ENCODE measurements around the gene PRDM2. TPM values are rescaled to one million over a fixed set of nuclear protein-coding genes. Genes with fewer than 3 reads are reported as not detected.

PRDM2 gene
- polyA plus RNA-seq, 3 donors: 4.1 to 22.5 (median 7.6) TPM

GRCh38 chr1:13807209-13807608 is 107.2 kb downstream of the PRDM2 start:
- Histone ChIP-seq H3K4me3 (replicated peaks in 1 of 3; ENCODE audit: low read depth in 2 of 3, low read length in 3 of 3) (no peak overlapping the region), H4K20me1 (ENCODE audit: insufficient read depth, low read length) (peaks cover 68% of the 10 kb centered on the region), H3K36me3 (replicated peaks in 1 of 2; ENCODE audit: control insufficient read depth in 1 of 2, insufficient read depth in 2 of 2, low read length in 2 of 2) (peaks cover 0 to 6% of the 10 kb centered on the region in 2 donors), H3K9me3 (replicated peaks in 1 of 2; ENCODE audit: control insufficient read depth in 1 of 2, insufficient read depth in 1 of 2, low read length in 2 of 2) (no peaks in the 10 kb centered on the region), H3K79me2 (ENCODE audit: insufficient read depth, low read length) (no peaks in the 10 kb centered on the region), H3K27ac (ENCODE audit: low read depth in 1 of 2, low read length in 2 of 2) (no peak overlapping the region), H3K4me1 (ENCODE audit: control insufficient read depth in 1 of 2, insufficient read depth in 2 of 2, low read length in 2 of 2) (no peaks in the 10 kb centered on the region), H3K4me2 (replicated peaks; ENCODE audit: extremely low read depth, low read length, poor library complexity, severe bottlenecking) (no peak overlapping the region), H3K27me3 (ENCODE audit: control insufficient read depth in 2 of 2, insufficient read depth in 2 of 2, low read length in 2 of 2) (no peaks in the 10 kb centered on the region), H2AFZ (ENCODE audit: insufficient read depth, low read depth, low read length, poor library complexity, severe bottlenecking) (no peak overlapping the region), H3K9ac (ENCODE audit: insufficient read depth, low read length, poor library complexity, severe bottlenecking) (no peak overlapping the region)
- no peak overlapping the region for H3K4me3 Mint-ChIP-seq
- H3K36me3 Mint-ChIP-seq: peaks cover 23 to 29% of the 10 kb centered on the region in 2 donors
- WGBS (ENCODE audit: insufficient coverage): 96% methylated on average over 4 of the region's 7 CpGs
- H3K4me1 Mint-ChIP-seq: no peaks in the 10 kb centered on the region
- H3K27me3 Mint-ChIP-seq (ENCODE audit: low read depth in 3 of 3): peaks cover 0 to 6% (median 2%) of the 10 kb centered on the region in 3 donors
- DNase-seq: no peak
- peak; percentile 20 for TF ChIP-seq CTCF (IDR thresholded peaks at IDR 0.05)
- H3K27ac Mint-ChIP-seq: peak overlapping the region in 2 of 7 donors; percentile 16 to 29
- peaks cover 0 to 2% (median 0%) of the 10 kb centered on the region in 7 donors for H3K9me3 Mint-ChIP-seq
- intact Hi-C loops (cut with micrococcal nuclease): no loop called here

GRCh38 chr1:13808729-13809131 is 108.7 kb downstream of the PRDM2 start:
- peaks cover 0 to 2% (median 0%) of the 10 kb centered on the region in 7 donors for H3K9me3 Mint-ChIP-seq
- Histone ChIP-seq H3K36me3 (replicated peaks in 1 of 2; ENCODE audit: control insufficient read depth in 1 of 2, insufficient read depth in 2 of 2, low read length in 2 of 2) (peaks cover 0 to 6% of the 10 kb centered on the region in 2 donors), H3K27me3 (ENCODE audit: control insufficient read depth in 2 of 2, insufficient read depth in 2 of 2, low read length in 2 of 2) (no peaks in the 10 kb centered on the region), H3K4me3 (replicated peaks in 1 of 3; ENCODE audit: low read depth in 2 of 3, low read length in 3 of 3) (no peak overlapping the region), H3K4me1 (ENCODE audit: control insufficient read depth in 1 of 2, insufficient read depth in 2 of 2, low read length in 2 of 2) (no peaks in the 10 kb centered on the region), H2AFZ (ENCODE audit: insufficient read depth, low read depth, low read length, poor library complexity, severe bottlenecking) (no peak overlapping the region), H4K20me1 (ENCODE audit: insufficient read depth, low read length) (peaks cover 61% of the 10 kb centered on the region), H3K4me2 (replicated peaks; ENCODE audit: extremely low read depth, low read length, poor library complexity, severe bottlenecking) (no peak overlapping the region), H3K79me2 (ENCODE audit: insufficient read depth, low read length) (no peaks in the 10 kb centered on the region), H3K9me3 (replicated peaks in 1 of 2; ENCODE audit: control insufficient read depth in 1 of 2, insufficient read depth in 1 of 2, low read length in 2 of 2) (no peaks in the 10 kb centered on the region), H3K27ac (ENCODE audit: low read depth in 1 of 2, low read length in 2 of 2) (no peak overlapping the region), H3K9ac (ENCODE audit: insufficient read depth, low read length, poor library complexity, severe bottlenecking) (no peak overlapping the region)
- WGBS (ENCODE audit: insufficient coverage): 77% methylated on average over 7 of the region's 7 CpGs
- peaks cover 22 to 28% of the 10 kb centered on the region in 2 donors for H3K36me3 Mint-ChIP-seq
- TF ChIP-seq CTCF (IDR thresholded peaks at IDR 0.05): no peak
- peak overlapping the region in 1 of 7 donors; percentile 2 for H3K27ac Mint-ChIP-seq
- peaks cover 6% of the 10 kb centered on the region for H3K4me1 Mint-ChIP-seq
- intact Hi-C loops (cut with micrococcal nuclease): no loop called here
- no peak for DNase-seq
- peaks cover 0 to 4% (median 2%) of the 10 kb centered on the region in 3 donors for H3K27me3 Mint-ChIP-seq (ENCODE audit: low read depth in 3 of 3)
- H3K4me3 Mint-ChIP-seq: no peak overlapping the region

Measured in CD14-positive monocyte (primary cell).